GM18511 (cell line): Measurements from ENCODE around the gene YIPF4.
"Not testable (repeated sequence)": the region's sequence is repeated elsewhere in the genome, so short reads cannot be mapped to it uniquely, and the experiment has no call there.

Source experiments
- ATAC-seq: cut with Tn5 transposase; IDR thresholded peaks from one replicate; pipeline ENCODE4 v1.9.1; 2021; ENCODE audit warnings: mild to moderate bottlenecking, moderate library complexity; ENCODE audit not compliant: unreplicated experiment

YIPF4 gene

GRCh38 chr2:32284321-32284720 lies 6.6 kb downstream of the YIPF4 start:
- ATAC-seq, result no peak

- ATAC-seq, result no peak
Observed at GRCh38 chr2:32289165-32289999, 11.7 kb downstream of the YIPF4 start.

GRCh38 chr2:32290000-32290339 lies 12.3 kb downstream of the YIPF4 start:
- ATAC-seq, result no peak

- no peak for ATAC-seq
Observed at GRCh38 chr2:32291746-32292145, 14.0 kb downstream of the YIPF4 start.

GRCh38 chr2:32293493-32293892 lies 15.8 kb downstream of the YIPF4 start:
- ATAC-seq, result not testable (repeated sequence)

GRCh38 chr2:32293966-32294562 lies 16.4 kb downstream of the YIPF4 start:
- ATAC-seq, result not testable (repeated sequence)

GRCh38 chr2:32310577-32310976 lies 32.9 kb downstream of the YIPF4 start:
- ATAC-seq, result no peak

- no peak for ATAC-seq
Observed at GRCh38 chr2:32314886-32315285, 37.2 kb downstream of the YIPF4 start.

- ATAC-seq, result not testable (repeated sequence)
Observed at GRCh38 chr2:32328679-32329078, 51.0 kb downstream of the YIPF4 start.

- not testable (repeated sequence) for ATAC-seq
Observed at GRCh38 chr2:32329180-32329980, 51.7 kb downstream of the YIPF4 start.

- no peak for ATAC-seq
Observed at GRCh38 chr2:32330136-32330535, 52.4 kb downstream of the YIPF4 start.

GRCh38 chr2:32342801-32343200 lies 65.1 kb downstream of the YIPF4 start:
- ATAC-seq, result no peak

GRCh38 chr2:32350797-32351196 lies 73.1 kb downstream of the YIPF4 start:
- not testable (repeated sequence) for ATAC-seq

GRCh38 chr2:32355976-32356680 lies 78.4 kb downstream of the YIPF4 start:
- ATAC-seq, result peak; percentile 0

- peak; percentile 86 for ATAC-seq
Observed at GRCh38 chr2:32356681-32357317, 79.1 kb downstream of the YIPF4 start, which contains the start of gene BIRC6. BIRC6 (plus strand) TSS chr2:32357023; CDS start chr2:32357162, 139 bp downstream.

GRCh38 chr2:32357318-32358110 lies 79.8 kb downstream of the YIPF4 start:
- peak; percentile 10 for ATAC-seq

- no peak for ATAC-seq
Observed at GRCh38 chr2:32358111-32358482, 80.4 kb downstream of the YIPF4 start.

- no peak for ATAC-seq
Observed at GRCh38 chr2:32360416-32360815, 82.7 kb downstream of the YIPF4 start.

GRCh38 chr2:32362997-32363396 lies 85.3 kb downstream of the YIPF4 start:
- not testable (repeated sequence) for ATAC-seq

- peak; percentile 65 for ATAC-seq
Observed at GRCh38 chr2:32363597-32363996, 85.9 kb downstream of the YIPF4 start.
